ENCODE results near the gene MYT1. TPM values are rescaled to one million over a fixed set of nuclear protein-coding genes. Genes with fewer than 3 reads are reported as not detected.

Gene MYT1
- total RNA-seq, 2 donors from 2014 or later, result 2.4 to 4.5 TPM

GRCh38 chr20:64266988-64267387 is 102.7 kb downstream of the MYT1 start:
- H3K36me3 ChIP-seq (ENCODE audit: control insufficient read depth, insufficient read depth, low read length), result peaks cover 38% of the 10 kb centered on the region
- no peak for DNase-seq
- H3K27me3 ChIP-seq (ENCODE audit: control insufficient read depth, insufficient read depth, low read length, poor library complexity, severe bottlenecking), result no peaks in the 10 kb centered on the region
- H3K9ac ChIP-seq (ENCODE audit: extremely low read depth, low read length, poor library complexity, severe bottlenecking), result no peak overlapping the region
- Mint-ChIP-seq H3K9me3 (peaks cover 2% of the 10 kb centered on the region), H3K27ac (no peak overlapping the region), H3K27me3 (ENCODE audit: insufficient read depth) (no peaks in the 10 kb centered on the region), H3K4me1 (peaks cover 18% of the 10 kb centered on the region), H3K4me3 (no peak overlapping the region), H3K36me3 (ENCODE audit: low read depth) (peaks cover 81% of the 10 kb centered on the region)
- no peak overlapping the region for H3K4me3 ChIP-seq (ENCODE audit: low read length)
- no peak overlapping the region for H3K27ac ChIP-seq (ENCODE audit: low read depth, low read length)
- no peak for TF ChIP-seq CTCF (conservative IDR thresholded peaks at IDR 0.05)
- no peaks in the 10 kb centered on the region for H3K4me1 ChIP-seq (ENCODE audit: control insufficient read depth, insufficient read depth, low read length)
- H3K9me3 ChIP-seq (ENCODE audit: control insufficient read depth, low read length), result no peaks in the 10 kb centered on the region
- 95 to 100% methylated on average over 1 to 5 of the region's 5 CpGs for WGBS, 2 experiments (ENCODE audit: insufficient coverage in 1 of 2, insufficient read length in 1 of 2)

- Histone ChIP-seq H3K4me1 (ENCODE audit: control insufficient read depth, insufficient read depth, low read length) (no peaks in the 10 kb centered on the region), H3K4me3 (ENCODE audit: low read length) (no peak overlapping the region), H3K9me3 (ENCODE audit: control insufficient read depth, low read length) (no peaks in the 10 kb centered on the region), H3K27ac (ENCODE audit: low read depth, low read length) (no peak overlapping the region), H3K27me3 (ENCODE audit: control insufficient read depth, insufficient read depth, low read length, poor library complexity, severe bottlenecking) (no peaks in the 10 kb centered on the region), H3K36me3 (ENCODE audit: control insufficient read depth, insufficient read depth, low read length) (peaks cover 34% of the 10 kb centered on the region), H3K9ac (ENCODE audit: extremely low read depth, low read length, poor library complexity, severe bottlenecking) (no peak overlapping the region)
- DNase-seq, result no peak
- H3K36me3 Mint-ChIP-seq (ENCODE audit: low read depth), result peaks cover 77% of the 10 kb centered on the region
- no peaks in the 10 kb centered on the region for H3K27me3 Mint-ChIP-seq (ENCODE audit: insufficient read depth)
- no peak for TF ChIP-seq CTCF (conservative IDR thresholded peaks at IDR 0.05)
- 83 to 87% methylated on average over 7 to 10 of the region's 10 CpGs for WGBS, 2 experiments (ENCODE audit: insufficient coverage in 1 of 2, insufficient read length in 1 of 2)
- peaks cover 2% of the 10 kb centered on the region for H3K9me3 Mint-ChIP-seq
- no peak overlapping the region for H3K27ac Mint-ChIP-seq
- no peak overlapping the region for H3K4me3 Mint-ChIP-seq
- peaks cover 10% of the 10 kb centered on the region for H3K4me1 Mint-ChIP-seq
These were observed 103.9 kb downstream of the MYT1 start for GRCh38 chr20:64268174-64268573.

GRCh38 chr20:64269604-64270411 is 105.6 kb downstream of the MYT1 start:
- WGBS, 2 experiments (ENCODE audit: insufficient coverage in 1 of 2, insufficient read length in 1 of 2), result 97 to 98% methylated on average over 34 to 52 of the region's 53 CpGs
- H3K4me1 Mint-ChIP-seq, result peaks cover 3% of the 10 kb centered on the region
- no peak overlapping the region for H3K27ac Mint-ChIP-seq
- DNase-seq, result no peak
- no peak for TF ChIP-seq CTCF (conservative IDR thresholded peaks at IDR 0.05)
- no peaks in the 10 kb centered on the region for H3K27me3 ChIP-seq (ENCODE audit: control insufficient read depth, insufficient read depth, low read length, poor library complexity, severe bottlenecking)
- H3K36me3 Mint-ChIP-seq (ENCODE audit: low read depth), result peaks cover 73% of the 10 kb centered on the region
- no peak overlapping the region for H3K4me3 Mint-ChIP-seq
- peaks cover 2% of the 10 kb centered on the region for H3K9me3 Mint-ChIP-seq
- H3K27ac ChIP-seq (ENCODE audit: low read depth, low read length), result no peak overlapping the region
- no peak overlapping the region for H3K9ac ChIP-seq (ENCODE audit: extremely low read depth, low read length, poor library complexity, severe bottlenecking)
- H3K9me3 ChIP-seq (ENCODE audit: control insufficient read depth, low read length), result no peaks in the 10 kb centered on the region
- no peak overlapping the region for H3K4me3 ChIP-seq (ENCODE audit: low read length)
- no peaks in the 10 kb centered on the region for H3K27me3 Mint-ChIP-seq (ENCODE audit: insufficient read depth)
- H3K36me3 ChIP-seq (ENCODE audit: control insufficient read depth, insufficient read depth, low read length), result peaks cover 40% of the 10 kb centered on the region
- H3K4me1 ChIP-seq (ENCODE audit: control insufficient read depth, insufficient read depth, low read length), result no peaks in the 10 kb centered on the region

All from endodermal cell (in vitro differentiated cells).